Thoracic aorta (tissue), 2 donors: ENCODE measurements around the gene CHGA. TPM values are rescaled to one million over a fixed set of nuclear protein-coding genes. Genes with fewer than 3 reads are reported as not detected.

Experiments used
- ATAC-seq: fragments of 150-250 bp; one replicate; pipeline ENCODE4 v1.8.0; 2017; ENCODE audit warnings: low read depth; ENCODE audit not compliant: insufficient number of reproducible peaks, low FRiP score
- DNase-seq: peaks from one replicate; pipeline ENCODE4 v3.0.0-alpha.2; 2020; ENCODE audit warnings: low spot score
- H3K27ac ChIP-seq, 2 donors: fragments of 200-600 bp; sonication (generic); 1 replicate in 1 of 2; 2 replicates in 1 of 2; pipeline ENCODE4 v1.5.1; 2016; ENCODE audit warnings: mild to moderate bottlenecking in 2 of 2, moderate library complexity in 2 of 2
- H3K27me3 ChIP-seq: fragments of 200-600 bp; sonication (generic); replicated peaks from 2 replicates; pipeline ENCODE4 v1.6.0; 2016; ENCODE audit warnings: mild to moderate bottlenecking; ENCODE audit not compliant: insufficient read depth
- H3K36me3 ChIP-seq: fragments of 200-600 bp; sonication (generic); one replicate; pipeline ENCODE4 v1.5.1; 2016
- H3K4me1 ChIP-seq, 2 donors: fragments of 200-600 bp; sonication (generic); 1 replicate in 1 of 2; 2 replicates in 1 of 2; pipeline versions ENCODE4 v1.5.1 to v1.6.0; 2016; ENCODE audit warnings: low read depth in 2 of 2, mild to moderate bottlenecking in 1 of 2; ENCODE audit not compliant: control insufficient read depth in 1 of 2
- H3K4me3 ChIP-seq: fragments of 200-600 bp; sonication (generic); 2 replicates; pipeline ENCODE4 v1.5.1; 2016; ENCODE audit warnings: mild to moderate bottlenecking
- H3K9me3 ChIP-seq: fragments of 200-600 bp; sonication (generic); 2 replicates; pipeline ENCODE4 v1.5.1; 2016
- CTCF ChIP-seq: fragments of 200-600 bp; sonication (generic); IDR thresholded peaks from one replicate; pipeline ENCODE4 v1.5.1; 2019; ENCODE audit warnings: antibody characterized with exemption
- total RNA-seq, 2 donors: library from RNA; depleted of rRNA; stranded (reverse); fragments of >200 nt; gene quantifications; one replicate each; pipeline versions ENCODE4 v1.1.0 to v1.2.3, GENCODE V29; 2016

CHGA gene
- total RNA-seq, 2 donors from 2014 or later, result not detected

GRCh38 chr14:92953526-92953925 is 30.6 kb downstream of the CHGA start:
- Histone ChIP-seq H3K4me1 (peaks cover 12 to 29% of the 10 kb centered on the region in 2 donors), H3K36me3 (peaks cover 14% of the 10 kb centered on the region), H3K9me3 (no peaks in the 10 kb centered on the region), H3K4me3 (no peak overlapping the region), H3K27me3 (no peaks in the 10 kb centered on the region), H3K27ac (peak overlapping the region; percentile 32 to 68)
- DNase-seq (no peak), ATAC-seq (no peak)
- no peak for TF ChIP-seq CTCF

- DNase-seq (no peak), ATAC-seq (no peak)
- Histone ChIP-seq H3K9me3 (no peaks in the 10 kb centered on the region), H3K27ac (no peak overlapping the region), H3K36me3 (peaks cover 14% of the 10 kb centered on the region), H3K4me1 (peaks cover 12 to 29% of the 10 kb centered on the region in 2 donors), H3K4me3 (no peak overlapping the region), H3K27me3 (no peaks in the 10 kb centered on the region)
- no peak for TF ChIP-seq CTCF
Measured at GRCh38 chr14:92954933-92955332, 32.0 kb downstream of the CHGA start.

- peaks cover 14% of the 10 kb centered on the region for H3K36me3 ChIP-seq
Measured at GRCh38 chr14:92955381-92955780, 32.4 kb downstream of the CHGA start.

GRCh38 chr14:92956961-92957360 is 34.0 kb downstream of the CHGA start:
- H3K27ac ChIP-seq, result no peak overlapping the region
- no peak for TF ChIP-seq CTCF
- no peak for DNase-seq
- H3K9me3 ChIP-seq, result no peaks in the 10 kb centered on the region
- H3K4me1 ChIP-seq, result peaks cover 12 to 18% of the 10 kb centered on the region in 2 donors
- no peak overlapping the region for H3K4me3 ChIP-seq
- H3K27me3 ChIP-seq, result no peaks in the 10 kb centered on the region
- H3K36me3 ChIP-seq, result peaks cover 20% of the 10 kb centered on the region
- no peak for ATAC-seq

More at GRCh38 chr14:92955381-92955780, 32.4 kb downstream of the CHGA start:
- Histone ChIP-seq H3K4me1 (peaks cover 12 to 29% of the 10 kb centered on the region in 2 donors), H3K27me3 (no peaks in the 10 kb centered on the region), H3K4me3 (no peak overlapping the region), H3K9me3 (no peaks in the 10 kb centered on the region), H3K27ac (no peak overlapping the region)
- DNase-seq (no peak), ATAC-seq (no peak)
- TF ChIP-seq CTCF, result no peak

GRCh38 chr14:92958373-92959188 is 35.6 kb downstream of the CHGA start:
- H3K27me3 ChIP-seq, result no peaks in the 10 kb centered on the region
- no peak for ATAC-seq
- no peak overlapping the region for H3K27ac ChIP-seq
- H3K36me3 ChIP-seq, result peaks cover 21% of the 10 kb centered on the region
- no peak for DNase-seq
- no peaks in the 10 kb centered on the region for H3K9me3 ChIP-seq
- TF ChIP-seq CTCF, result no peak
- H3K4me1 ChIP-seq, result peaks cover 2 to 7% of the 10 kb centered on the region in 2 donors
- no peak overlapping the region for H3K4me3 ChIP-seq
